Measurements from ENCODE around the gene MMD2.

The MMD2 gene

GRCh38 chr7:4886671-4887070, 72.3 kb downstream of the MMD2 start:
- H3K4me3 ChIP-seq (ENCODE audit: low read depth, low read length) = no peak overlapping the region
- TF ChIP-seq CTCF (IDR thresholded peaks at IDR 0.05; ENCODE audit: insufficient read depth, low read depth, low read length, missing control alignments) = no peak
- DNase-seq (ENCODE audit: low read depth) = no peak

DNA sequence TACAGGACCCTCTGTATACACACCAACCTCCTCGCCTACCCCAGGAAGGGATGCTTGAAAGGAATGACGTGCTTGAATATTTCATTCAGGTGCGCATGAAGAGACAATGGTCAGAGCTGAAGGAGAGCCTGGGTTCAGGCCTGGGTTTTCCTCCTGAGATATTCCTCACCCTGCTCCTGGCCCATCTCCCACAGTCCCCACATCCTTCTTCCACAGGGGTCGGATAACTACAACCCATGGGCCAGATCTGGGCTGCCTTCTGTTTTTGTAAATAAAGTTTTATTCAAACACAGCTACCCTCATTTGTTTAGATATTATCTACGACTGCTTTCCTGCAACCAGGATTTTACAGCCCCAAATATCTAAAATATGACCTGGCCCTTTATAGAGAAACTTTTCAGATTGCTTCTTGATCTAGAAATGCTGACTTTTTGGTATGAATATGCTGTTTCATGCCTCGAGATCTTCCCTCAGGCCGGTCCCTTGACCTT, 73.6 kb downstream of the MMD2 start:
- DNase-seq (ENCODE audit: low read depth) = no peak
- no peak for TF ChIP-seq CTCF (IDR thresholded peaks at IDR 0.05; ENCODE audit: insufficient read depth, low read depth, low read length, missing control alignments)
- H3K4me3 ChIP-seq (ENCODE audit: low read depth, low read length) = no peak overlapping the region

GRCh38 chr7:4884164-4884563, 74.8 kb downstream of the MMD2 start:
- TF ChIP-seq CTCF (IDR thresholded peaks at IDR 0.05; ENCODE audit: insufficient read depth, low read depth, low read length, missing control alignments) = no peak
- no peak overlapping the region for H3K4me3 ChIP-seq (ENCODE audit: low read depth, low read length)
- DNase-seq (ENCODE audit: low read depth) = no peak

DNA sequence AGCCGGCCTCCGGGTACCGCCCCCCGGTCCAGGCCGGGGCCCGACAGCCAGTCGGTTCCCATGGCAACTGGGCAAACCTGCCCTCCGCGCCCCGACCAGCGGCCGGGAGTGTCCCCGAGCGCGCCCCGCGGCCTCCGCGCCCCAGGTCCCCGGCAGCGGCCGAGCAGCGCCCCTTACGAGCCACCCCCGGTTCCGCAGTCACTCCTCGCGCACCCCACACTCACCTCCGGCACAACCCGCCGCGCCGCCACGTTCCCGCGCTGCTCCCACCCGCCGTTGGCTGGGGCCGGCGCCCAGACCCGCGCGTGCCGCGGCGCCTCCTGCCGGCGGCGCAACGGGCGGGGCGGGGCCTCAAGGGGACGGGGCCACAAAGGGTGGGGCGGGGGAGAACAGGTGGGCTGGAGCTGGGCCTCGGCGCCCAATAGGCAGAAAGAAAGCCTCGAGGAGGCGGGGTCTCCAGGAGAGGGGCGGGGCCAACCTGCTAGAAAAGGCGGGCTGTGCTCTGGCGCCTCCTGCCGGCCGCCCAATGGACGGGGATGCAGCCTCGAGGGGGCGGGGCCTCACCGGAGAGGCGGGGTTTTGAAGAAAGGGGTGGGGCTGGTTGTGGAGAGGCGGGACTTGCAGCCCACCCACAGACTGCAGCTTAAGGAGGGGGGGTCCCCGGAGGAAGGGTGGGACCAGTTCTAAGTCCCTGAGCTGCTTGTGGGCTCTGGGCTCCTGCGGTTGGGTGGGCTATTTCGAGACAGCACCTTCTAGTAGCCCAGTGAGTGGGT, 75.4 kb downstream of the MMD2 start, which contains the start of gene RADIL:
TSS of gene RADIL (minus strand) at position 345 of the 773 bp plus-strand sequence. CDS start 5,577 bp downstream, outside the sequence.
- DNase-seq (ENCODE audit: low read depth) = peak; percentile 57
- no peak within 1 kb of the TSS for H3K4me3 ChIP-seq (ENCODE audit: low read depth, low read length)

DNA sequence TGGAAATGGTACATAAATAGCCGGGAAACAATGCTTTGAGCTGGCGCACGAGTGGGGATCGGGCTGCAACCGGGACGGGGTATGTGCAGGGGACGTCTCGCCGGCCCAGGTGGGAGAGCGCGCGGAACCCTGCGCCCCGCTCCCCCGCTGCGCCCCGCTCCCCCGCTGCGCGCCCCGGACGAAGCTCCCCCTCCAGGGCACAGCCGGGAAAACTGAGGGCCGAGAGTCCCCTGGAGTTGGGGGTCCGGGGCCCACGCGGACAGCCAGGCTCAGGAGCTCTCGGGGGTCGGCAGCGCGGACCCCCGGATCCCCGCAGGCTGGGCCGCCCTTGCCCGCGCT, 76.0 kb downstream of the MMD2 start:
- no peak for TF ChIP-seq CTCF (IDR thresholded peaks at IDR 0.05; ENCODE audit: insufficient read depth, low read depth, low read length, missing control alignments)
- no peak for DNase-seq (ENCODE audit: low read depth)
- no peak overlapping the region for H3K4me3 ChIP-seq (ENCODE audit: low read depth, low read length)

More for the DNA sequence above, 75.4 kb downstream of the MMD2 start, which contains the start of gene RADIL:
- TF ChIP-seq CTCF (IDR thresholded peaks at IDR 0.05; ENCODE audit: insufficient read depth, low read depth, low read length, missing control alignments) = peak; percentile 20

- DNase-seq (ENCODE audit: low read depth) = no peak
- no peak for TF ChIP-seq CTCF (IDR thresholded peaks at IDR 0.05; ENCODE audit: insufficient read depth, low read depth, low read length, missing control alignments)
- H3K4me3 ChIP-seq (ENCODE audit: low read depth, low read length) = no peak overlapping the region
These were observed 76.6 kb downstream of the MMD2 start for GRCh38 chr7:4882169-4883032.

All from GM12865 (cell line).